ENCODE measurements around the gene DHRS2.

The DHRS2 gene

GRCh38 chr14:23610815-23611289 is 25.3 kb upstream of the DHRS2 start:
- no peak for DNase-seq
- H3K4me1 Mint-ChIP-seq, result peaks cover 11% of the 10 kb centered on the region
- H3K4me3 Mint-ChIP-seq, result no peak overlapping the region
- TF ChIP-seq CTCF (IDR thresholded peaks at IDR 0.05), result no peak
- peaks cover 7% of the 10 kb centered on the region for H3K9me3 Mint-ChIP-seq
- H3K27ac Mint-ChIP-seq, result no peak overlapping the region
- peaks cover 71% of the 10 kb centered on the region for H3K27me3 Mint-ChIP-seq (ENCODE audit: low read depth, poor library complexity)
- no peaks in the 10 kb centered on the region for H3K36me3 Mint-ChIP-seq (ENCODE audit: low read depth)

- H3K9me3 Mint-ChIP-seq, result peaks cover 7% of the 10 kb centered on the region
- H3K27me3 Mint-ChIP-seq (ENCODE audit: low read depth, poor library complexity), result peaks cover 64% of the 10 kb centered on the region
- no peak for TF ChIP-seq CTCF (IDR thresholded peaks at IDR 0.05)
- DNase-seq, result no peak
- H3K36me3 Mint-ChIP-seq (ENCODE audit: low read depth), result no peaks in the 10 kb centered on the region
- H3K4me1 Mint-ChIP-seq, result peaks cover 11% of the 10 kb centered on the region
- no peak overlapping the region for H3K27ac Mint-ChIP-seq
- H3K4me3 Mint-ChIP-seq, result no peak overlapping the region
Observed at GRCh38 chr14:23612354-23612732, 23.8 kb upstream of the DHRS2 start.

GRCh38 chr14:23612802-23613201 is 23.4 kb upstream of the DHRS2 start:
- TF ChIP-seq CTCF (IDR thresholded peaks at IDR 0.05), result no peak
- Mint-ChIP-seq H3K4me3 (no peak overlapping the region), H3K36me3 (ENCODE audit: low read depth) (no peaks in the 10 kb centered on the region), H3K9me3 (peaks cover 7% of the 10 kb centered on the region), H3K27me3 (ENCODE audit: low read depth, poor library complexity) (peaks cover 60% of the 10 kb centered on the region), H3K4me1 (peaks cover 11% of the 10 kb centered on the region), H3K27ac (no peak overlapping the region)
- no peak for DNase-seq

- Mint-ChIP-seq H3K4me3 (no peak overlapping the region), H3K27ac (no peak overlapping the region)
- no peak for TF ChIP-seq CTCF (IDR thresholded peaks at IDR 0.05)
Observed at GRCh38 chr14:23613242-23614070, 22.7 kb upstream of the DHRS2 start.

GRCh38 chr14:23614395-23614828 is 21.8 kb upstream of the DHRS2 start:
- Mint-ChIP-seq H3K27ac (no peak overlapping the region), H3K27me3 (ENCODE audit: low read depth, poor library complexity) (peaks cover 54% of the 10 kb centered on the region), H3K4me1 (peaks cover 11% of the 10 kb centered on the region), H3K4me3 (no peak overlapping the region), H3K36me3 (ENCODE audit: low read depth) (no peaks in the 10 kb centered on the region), H3K9me3 (no peaks in the 10 kb centered on the region)
- no peak for TF ChIP-seq CTCF (IDR thresholded peaks at IDR 0.05)
- no peak for DNase-seq

More at GRCh38 chr14:23613242-23614070, 22.7 kb upstream of the DHRS2 start:
- peaks cover 7% of the 10 kb centered on the region for H3K9me3 Mint-ChIP-seq
- peaks cover 11% of the 10 kb centered on the region for H3K4me1 Mint-ChIP-seq
- no peak for DNase-seq
- H3K27me3 Mint-ChIP-seq (ENCODE audit: low read depth, poor library complexity), result peaks cover 57% of the 10 kb centered on the region
- H3K36me3 Mint-ChIP-seq (ENCODE audit: low read depth), result no peaks in the 10 kb centered on the region

GRCh38 chr14:23615856-23616255 is 20.3 kb upstream of the DHRS2 start:
- no peak for TF ChIP-seq CTCF (IDR thresholded peaks at IDR 0.05)
- Mint-ChIP-seq H3K27me3 (ENCODE audit: low read depth, poor library complexity) (peaks cover 44% of the 10 kb centered on the region), H3K27ac (no peak overlapping the region), H3K36me3 (ENCODE audit: low read depth) (no peaks in the 10 kb centered on the region), H3K4me3 (no peak overlapping the region), H3K4me1 (peaks cover 11% of the 10 kb centered on the region), H3K9me3 (peaks cover 3% of the 10 kb centered on the region)
- DNase-seq, result no peak

Measured in nephron progenitor cell (in vitro differentiated cells).